H1 (cell line): ENCODE measurements around the gene SQOR. TPM values are rescaled to one million over a fixed set of nuclear protein-coding genes. Genes with fewer than 3 reads are reported as not detected.

Experiments
- CTCF ChIA-PET: fragments of 300-600 bp; sonication (Branson Sonifier 250); formaldehyde crosslinking; loops from one replicate; lab custom pipeline; 2021; ENCODE audit not compliant: partially characterized antibody; lab: Charles Lee
- POLR2A ChIA-PET: fragments of 300-600 bp; sonication (Branson Sonifier 250); formaldehyde crosslinking; loops from one replicate; lab custom pipeline; 2021; ENCODE audit warnings: inconsistent platforms; ENCODE audit not compliant: partially characterized antibody; lab: Charles Lee
- DNase-seq, 2 experiments: peaks; one replicate each; pipeline versions ENCODE4 v3.0.0 to v3.0.0-alpha.2; 2010 to 2022; ENCODE audit warnings: low spot score in 2 of 2, low read depth in 1 of 2, mixed read lengths in 1 of 2
- FAIRE-seq: peaks from 2 replicates; lab custom pipeline; 2011; peaks lifted over from hg19 to GRCh38; lab: Jason Lieb, UNC
- H2AFZ ChIP-seq: 2 replicates; pipeline ENCODE4 v1.8.1; 2012; ENCODE audit warnings: low read length, inconsistent platforms
- H2AK5ac ChIP-seq: 2 replicates; pipeline ENCODE4 v1.6.1; 2013; ENCODE audit warnings: low read depth, low read length
- H2BK120ac ChIP-seq: replicated peaks from 2 replicates; pipeline ENCODE3; 2013; ENCODE audit warnings: low read depth, low read length, inconsistent platforms
- H2BK12ac ChIP-seq: 2 replicates; pipeline ENCODE4 v1.6.1; 2013; ENCODE audit warnings: low read depth, low read length
- H2BK15ac ChIP-seq: 2 replicates; pipeline ENCODE4 v1.6.1; 2013; ENCODE audit warnings: low read length
- H2BK20ac ChIP-seq: 2 replicates; pipeline ENCODE4 v1.6.1; 2013; ENCODE audit warnings: low read length
- H2BK5ac ChIP-seq: 2 replicates; pipeline ENCODE4 v1.6.1; 2013; ENCODE audit warnings: low read depth, low read length
- H3K14ac ChIP-seq: 2 replicates; pipeline ENCODE4 v1.6.1; 2013; ENCODE audit warnings: inconsistent platforms; ENCODE audit not compliant: insufficient read length
- H3K18ac ChIP-seq: 2 replicates; pipeline ENCODE4 v1.6.1; 2013; ENCODE audit warnings: low read length; ENCODE audit errors: extremely low read depth
- H3K23ac ChIP-seq: 2 replicates; pipeline ENCODE4 v1.6.1; 2013; ENCODE audit warnings: inconsistent platforms; ENCODE audit not compliant: insufficient read length
- H3K23me2 ChIP-seq: 2 replicates; pipeline ENCODE4 v1.6.1; 2013; ENCODE audit warnings: low read depth, low read length
- H3K27ac ChIP-seq: 2 replicates; pipeline ENCODE4 v1.6.1; 2011; ENCODE audit warnings: low read depth, low read length, inconsistent platforms
- H3K27me3 ChIP-seq, 4 experiments: replicated peaks in 1 of 4; 1 replicate in 1 of 4; 2 replicates in 3 of 4; pipeline versions ENCODE4 v1.6.1 to v1.8.1; 2011 to 2013; ENCODE audit warnings: low read length in 3 of 4, mild to moderate bottlenecking in 3 of 4, inconsistent platforms in 2 of 4, mixed read lengths in 2 of 4, moderate library complexity in 1 of 4; ENCODE audit not compliant: control insufficient read depth in 3 of 4, insufficient read depth in 3 of 4; ENCODE audit errors: extremely low read depth in 1 of 4
- H3K36me3 ChIP-seq, 4 experiments: 2 replicates each; pipeline versions ENCODE4 v1.6.1 to v1.8.1; 2011 to 2013; ENCODE audit warnings: mild to moderate bottlenecking in 4 of 4, low read length in 3 of 4, moderate library complexity in 2 of 4, control low read depth in 1 of 4, inconsistent platforms in 1 of 4; ENCODE audit not compliant: insufficient read depth in 4 of 4, control insufficient read depth in 2 of 4
- H3K4ac ChIP-seq: replicated peaks from 2 replicates; pipeline ENCODE3; 2013; ENCODE audit warnings: low read length, low read depth, mixed read lengths, inconsistent platforms; ENCODE audit not compliant: insufficient read length
- H3K4me1 ChIP-seq, 4 experiments: replicated peaks in 1 of 4; 1 replicate in 1 of 4; 2 replicates in 3 of 4; pipeline versions ENCODE4 v1.6.1 to v1.8.1; 2011 to 2013; ENCODE audit warnings: low read length in 3 of 4, inconsistent platforms in 2 of 4, mixed read lengths in 1 of 4; ENCODE audit not compliant: insufficient read depth in 4 of 4, control insufficient read depth in 3 of 4
- H3K4me2 ChIP-seq, 2 experiments: 2 replicates each; pipeline versions ENCODE4 v1.6.1 to v1.8.1; 2011 to 2013; ENCODE audit warnings: low read depth in 2 of 2, low read length in 2 of 2, control low read depth in 1 of 2, inconsistent platforms in 1 of 2, mild to moderate bottlenecking in 1 of 2; ENCODE audit not compliant: insufficient read depth in 1 of 2
- H3K4me3 ChIP-seq, 4 experiments: fragments of 200-600, 300-600 bp in 1 of 4; sonication (generic), shearing (Covaris generic), sonication (Bioruptor Twin) in 1 of 4; 2 replicates each; pipeline versions ENCODE4 v1.5.1 to v1.8.1; 2011 to 2016; ENCODE audit warnings: low read length in 4 of 4, low read depth in 3 of 4, control low read depth in 2 of 4, inconsistent platforms in 2 of 4, mild to moderate bottlenecking in 2 of 4, mixed read lengths in 1 of 4, moderate library complexity in 1 of 4; ENCODE audit not compliant: insufficient read depth in 2 of 4; ENCODE audit errors: extremely low read depth in 1 of 4
- H3K56ac ChIP-seq: replicated peaks from 2 replicates; pipeline ENCODE3; 2013; ENCODE audit warnings: low read depth, mild to moderate bottlenecking, mixed read lengths, low read length, inconsistent platforms; ENCODE audit not compliant: insufficient read length
- H3K79me1 ChIP-seq: 2 replicates; pipeline ENCODE4 v1.6.1; 2013; ENCODE audit warnings: low read depth, low read length, control low read depth
- H3K79me2 ChIP-seq, 2 experiments: 2 replicates each; pipeline versions ENCODE4 v1.6.1 to v1.8.1; 2012 to 2013; ENCODE audit warnings: low read length in 2 of 2, mild to moderate bottlenecking in 2 of 2, inconsistent platforms in 1 of 2; ENCODE audit not compliant: insufficient read depth in 2 of 2, control insufficient read depth in 1 of 2
- H3K9ac ChIP-seq, 4 experiments: replicated peaks in 1 of 4; 1 replicate in 1 of 4; 2 replicates in 3 of 4; pipeline versions ENCODE4 v1.6.1 to v1.8.1; 2011 to 2013; ENCODE audit warnings: low read depth in 3 of 4, low read length in 3 of 4, control low read depth in 2 of 4, mild to moderate bottlenecking in 2 of 4, moderate library complexity in 2 of 4, inconsistent platforms in 1 of 4; ENCODE audit errors: extremely low read depth in 1 of 4
- H3K9me3 ChIP-seq, 2 experiments: 2 replicates each; pipeline versions ENCODE4 v1.6.1 to v1.8.1; 2012 to 2013; ENCODE audit warnings: mild to moderate bottlenecking in 2 of 2, moderate library complexity in 2 of 2, control low read depth in 1 of 2, inconsistent platforms in 1 of 2, low read depth in 1 of 2, low read length in 1 of 2, mixed read lengths in 1 of 2; ENCODE audit not compliant: insufficient read depth in 2 of 2
- H4K20me1 ChIP-seq, 2 experiments: replicated peaks in 1 of 2; 2 replicates each; pipeline versions ENCODE3 to v1.8.1; 2011 to 2013; ENCODE audit warnings: inconsistent platforms in 2 of 2, low read length in 2 of 2, mild to moderate bottlenecking in 1 of 2; ENCODE audit not compliant: insufficient read depth in 2 of 2, control insufficient read depth in 1 of 2
- H4K5ac ChIP-seq: 2 replicates; pipeline ENCODE4 v1.6.1; 2013; ENCODE audit warnings: low read length, low read depth, mixed read lengths, inconsistent platforms; ENCODE audit not compliant: insufficient read length
- H4K8ac ChIP-seq: 2 replicates; pipeline ENCODE4 v1.8.0; 2013; ENCODE audit warnings: mild to moderate bottlenecking, moderate library complexity, low read length, inconsistent platforms; ENCODE audit not compliant: insufficient read depth; ENCODE audit errors: extremely low read depth
- H4K91ac ChIP-seq: replicated peaks from 2 replicates; pipeline ENCODE3; 2013; ENCODE audit warnings: low read length, mixed read lengths, inconsistent platforms; ENCODE audit not compliant: insufficient read length
- SAP30 ChIP-seq: fragments of 300-600 bp; sonication (generic); IDR thresholded peaks from 2 replicates; pipeline ENCODE4 v1.7.1; 2012; ENCODE audit warnings: low read length, moderate library complexity, mild to moderate bottlenecking, inconsistent platforms; ENCODE audit not compliant: insufficient read depth, insufficient replicate concordance
- TAF1 ChIP-seq: IDR thresholded peaks from 2 replicates; pipeline ENCODE4 v1.6.1; 2011; ENCODE audit warnings: mild to moderate bottlenecking, low read depth, low read length
- TAF7 ChIP-seq: optimal IDR thresholded peaks from 2 replicates; pipeline ENCODE3; 2011; ENCODE audit warnings: low read depth, mild to moderate bottlenecking, inconsistent platforms, low read length, moderate library complexity, borderline replicate concordance
- WGBS, 2 experiments: shearing (Covaris generic) in 1 of 2; methylation state at CpG; one replicate each; pipeline versions ENCODE4 v1.1.6 to v1.1.7; 2013 to 2015; ENCODE audit warnings: low lambda C conversion rate in 2 of 2, mixed read lengths in 2 of 2, inconsistent platforms in 1 of 2, low coverage in 1 of 2, missing lambda C conversion rate in 1 of 2; ENCODE audit not compliant: insufficient replicate concordance in 2 of 2, insufficient coverage in 1 of 2, insufficient read length in 1 of 2; ENCODE audit errors: extremely low coverage in 1 of 2, missing lambda C conversion rate in 1 of 2; 5-methylcytosine and 5-hydroxymethylcytosine counted together
- polyA plus RNA-seq, 7 experiments: library from polyadenylated mRNA; depleted of rRNA in 3 of 7; stranded (reverse) in 5 of 7; unstranded in 2 of 7; fragments of >200 nt in 5 of 7; fragments of 200-250 nt in 2 of 7; gene quantifications; 1 replicate in 5 of 7; 2 replicates in 1 of 7; 4 replicates in 1 of 7; pipeline versions ENCODE4 v1.2.1 to v1.2.3, GENCODE V29; 2011 to 2013; ENCODE audit warnings: missing spikeins in 2 of 7, mixed read lengths in 2 of 7
- total RNA-seq: library from RNA; stranded (reverse); fragmentation: NEBNext Ultra II Directional; extraction: Animal tissue kit (Norgen Biotek cat#: 25700); gene quantifications from 2 replicates; pipeline ENCODE4 v1.2.1, GENCODE V29; 2021

The SQOR gene
- total and polyA plus RNA-seq, 2 of the 8 experiments (the other 6 are each of a cell fraction or from before 2014, with no cell fraction given): 0.20 to 0.22 TPM

GRCh38 chr15:45587863-45588170 is 47.0 kb upstream of the SQOR start:
- Histone ChIP-seq H3K18ac (no peak overlapping the region), H3K9me3 (no peaks in the 10 kb centered on the region), H4K5ac (no peak overlapping the region), H3K23me2 (peaks cover 7% of the 10 kb centered on the region; the same call in 1 of the 2 replicates), H3K79me1 (peaks cover 3% of the 10 kb centered on the region; the same call in 1 of the 2 replicates), H2BK15ac (no peak overlapping the region), H2AK5ac (no peak overlapping the region), H2BK12ac (peak overlapping the region; percentile 3; the same call in 1 of the 2 replicates), H3K9ac (peak overlapping the region; percentile 81 to 98 (median 96)), H4K91ac (no peak overlapping the region), H3K4me1 (peaks cover 3 to 12% (median 7%) of the 10 kb centered on the region in 4 experiments; a peak in 4 of 7 replicates), H3K79me2 (peaks cover 11 to 43% of the 10 kb centered on the region in 2 experiments; a peak in 3 of 4 replicates), H2BK5ac (no peak overlapping the region), H3K14ac (no peak overlapping the region), H3K4me3 (peak overlapping the region; percentile 79 to 87 (median 83)), H3K4ac (peak overlapping the region; percentile 39), H3K36me3 (no peaks in the 10 kb centered on the region; a peak in 1 of 8 replicates), H3K4me2 (peak overlapping the region; percentile 87 to 89), H2BK20ac (no peak overlapping the region), H4K20me1 (no peaks in the 10 kb centered on the region), H3K27ac (peak overlapping the region; percentile 98; the same call in 1 of the 2 replicates), H3K27me3 (no peaks in the 10 kb centered on the region), H4K8ac (no peak overlapping the region), H2BK120ac (no peak overlapping the region), H3K23ac (no peak overlapping the region), H3K56ac (peak overlapping the region; percentile 37), H2AFZ (peak overlapping the region; percentile 11; the same call in 1 of the 2 replicates)
- FAIRE-seq (no peak), DNase-seq (no peak)
- TF ChIP-seq TAF1 (no peak), SAP30 (peak; percentile 58), TAF7 (no peak)
- 3% methylated on average over 4 of the region's 4 CpGs; no CpG with 5 or more reads in 1 of the 2 experiments for WGBS, 2 experiments
- ChIA-PET CTCF (interaction anchor here (0.9 to 6.1 kb wide), 7 partner anchors 12 to 420 kb away, joined by 3 to 33 read pairs (median 3); a partner anchor contains a TSS), POLR2A (interaction anchor here (0.9 to 3.8 kb wide), 11 partner anchors 9 to 186 kb away, joined by 3 to 31 read pairs (median 6); a partner anchor contains a TSS)
